Activated gamma-delta T cell (primary cell): ENCODE data around the gene GMCL2.
"Not testable (repeated sequence)": the region's sequence is repeated elsewhere in the genome, so short reads cannot be mapped to it uniquely, and the experiment has no call there.

Source experiments
- DNase-seq: peaks from one replicate; lab custom pipeline; 2025; lab: John Stamatoyannopoulos, UW

The GMCL2 gene

GRCh38 chr5:178206166-178207101, 19.3 kb upstream of the GMCL2 start:
- no peak for DNase-seq

DNA sequence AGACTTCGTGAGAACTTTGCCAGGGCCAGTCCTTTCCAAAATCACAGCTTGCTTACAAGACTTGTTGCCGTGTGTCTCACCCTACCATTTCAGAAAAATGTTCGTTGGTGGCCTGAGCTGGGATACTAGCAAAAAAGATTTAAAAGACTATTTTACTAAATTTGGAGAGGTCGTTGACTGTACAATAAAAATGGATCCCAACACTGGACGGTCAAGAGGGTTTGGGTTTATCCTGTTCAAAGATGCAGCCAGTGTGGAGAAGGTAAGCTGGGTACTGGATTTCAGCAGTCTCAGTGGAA, 18.5 kb upstream of the GMCL2 start:
- DNase-seq: no peak

GRCh38 chr5:178204935-178205748, 18.0 kb upstream of the GMCL2 start:
- peak; percentile 48 for DNase-seq

DNA sequence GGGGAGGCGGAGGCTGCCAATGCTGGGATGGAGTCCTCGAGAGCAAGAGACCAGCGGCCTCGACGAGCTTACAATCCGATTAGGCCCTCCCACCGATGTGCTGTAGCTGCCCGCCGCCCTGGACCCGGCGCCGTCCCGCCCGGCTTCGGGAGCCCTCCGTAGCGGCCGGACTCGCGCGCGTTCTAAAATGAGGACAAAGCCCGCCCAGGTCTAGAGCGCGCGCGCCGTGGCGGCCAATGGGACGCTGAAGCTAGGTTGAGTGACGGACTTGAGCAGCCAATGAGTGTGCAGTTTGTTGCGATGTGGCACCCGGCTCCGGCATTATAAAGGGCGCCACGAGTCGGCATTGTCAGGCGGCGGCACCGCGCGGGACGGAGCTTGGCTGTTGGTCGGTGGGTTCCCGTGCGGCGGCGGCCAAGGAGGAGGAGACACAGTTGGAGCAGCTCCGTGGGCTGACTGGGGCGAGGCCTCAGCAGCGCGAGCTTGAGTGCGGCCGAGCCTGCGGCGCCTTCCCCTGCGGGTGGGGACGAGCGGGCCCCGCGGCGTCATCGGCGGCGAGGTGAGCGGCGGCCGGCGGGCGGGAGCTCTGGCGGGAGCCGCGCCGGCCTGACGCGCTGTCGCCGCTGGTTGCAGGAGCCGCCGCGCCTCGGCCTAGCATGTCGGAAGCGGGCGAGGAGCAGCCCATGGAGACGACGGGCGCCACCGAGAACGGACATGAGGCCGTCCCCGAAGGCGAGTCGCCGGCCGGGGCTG, 17.2 kb upstream of the GMCL2 start, which contains the start of gene HNRNPAB:
TSS of gene HNRNPAB (plus strand) at position 352 of the 753 bp plus-strand sequence. CDS start at position 657, 305 bp downstream.
- DNase-seq: peak; percentile 89

DNA sequence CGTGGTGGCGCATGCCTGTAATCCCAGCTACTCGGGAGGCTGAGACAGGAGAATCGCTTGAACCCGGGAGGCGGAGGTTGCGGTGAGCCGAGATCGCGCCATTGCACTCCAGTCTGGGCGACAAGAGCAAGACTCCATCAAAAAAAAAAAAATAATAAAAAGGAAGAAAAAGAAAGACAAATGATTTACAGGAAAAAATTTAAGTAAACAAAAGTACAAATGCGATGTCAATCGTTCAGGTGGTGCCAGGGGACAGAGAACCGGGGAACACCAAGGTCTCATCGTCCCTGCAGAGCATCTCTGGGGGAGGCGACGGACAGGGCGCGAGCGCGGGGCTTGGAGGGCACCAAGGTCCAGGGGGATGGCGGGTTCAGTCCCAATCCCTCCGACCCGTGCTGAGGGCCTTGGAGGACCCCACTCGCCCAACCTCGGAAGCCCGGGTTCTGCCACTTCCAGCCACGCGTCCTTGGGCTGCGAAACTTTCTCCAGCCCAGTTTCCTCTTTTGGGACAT, 16.6 kb upstream of the GMCL2 start:
- no peak for DNase-seq

- DNase-seq: no peak
Observed at GRCh38 chr5:178202541-178202940, 15.4 kb upstream of the GMCL2 start.

GRCh38 chr5:178201927-178202235, 14.7 kb upstream of the GMCL2 start:
- DNase-seq: no peak

- no peak for DNase-seq
Observed at GRCh38 chr5:178201221-178201926, 14.2 kb upstream of the GMCL2 start.

GRCh38 chr5:178199581-178200434, 12.6 kb upstream of the GMCL2 start:
- no peak for DNase-seq

DNA sequence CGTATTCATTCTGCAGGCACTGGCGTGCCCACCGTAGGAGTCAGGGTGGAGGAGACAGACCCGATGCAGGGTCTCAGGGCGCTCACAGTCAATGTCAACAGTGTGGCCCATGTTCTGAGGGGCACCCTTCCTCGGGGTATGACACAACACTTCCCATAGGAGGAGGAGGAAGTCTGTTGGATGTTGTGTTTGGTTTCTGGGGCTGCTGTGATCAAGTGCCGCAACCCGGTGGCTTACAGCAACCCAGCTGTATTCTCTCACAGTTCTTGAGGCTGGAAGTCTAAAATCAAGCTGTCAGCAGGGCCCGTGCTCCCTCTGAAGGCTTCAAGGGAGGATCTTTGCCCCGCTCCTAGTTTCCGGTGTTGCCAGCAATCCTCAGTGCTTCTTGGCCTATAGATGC, 11.5 kb upstream of the GMCL2 start:
- no peak for DNase-seq

DNA sequence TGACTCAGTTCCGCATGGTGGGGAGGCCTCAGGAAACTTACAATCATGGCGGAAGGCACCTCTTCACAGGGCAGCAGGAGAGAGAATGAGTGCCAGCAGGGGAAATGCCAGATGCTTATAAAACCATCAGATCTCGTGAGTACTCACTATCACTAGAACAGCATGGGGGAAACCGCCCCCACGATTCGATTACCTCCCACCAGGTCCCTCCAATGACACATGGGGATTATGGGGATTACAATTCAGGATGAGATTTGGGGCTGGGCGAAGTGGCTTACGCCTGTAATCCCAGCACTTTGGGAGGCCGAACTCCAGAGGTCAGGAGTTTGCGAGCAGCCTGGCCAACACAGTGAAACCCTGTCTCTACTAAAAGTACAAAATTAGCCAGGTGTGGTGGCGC, 11.0 kb upstream of the GMCL2 start:
- DNase-seq: not testable (repeated sequence)

DNA sequence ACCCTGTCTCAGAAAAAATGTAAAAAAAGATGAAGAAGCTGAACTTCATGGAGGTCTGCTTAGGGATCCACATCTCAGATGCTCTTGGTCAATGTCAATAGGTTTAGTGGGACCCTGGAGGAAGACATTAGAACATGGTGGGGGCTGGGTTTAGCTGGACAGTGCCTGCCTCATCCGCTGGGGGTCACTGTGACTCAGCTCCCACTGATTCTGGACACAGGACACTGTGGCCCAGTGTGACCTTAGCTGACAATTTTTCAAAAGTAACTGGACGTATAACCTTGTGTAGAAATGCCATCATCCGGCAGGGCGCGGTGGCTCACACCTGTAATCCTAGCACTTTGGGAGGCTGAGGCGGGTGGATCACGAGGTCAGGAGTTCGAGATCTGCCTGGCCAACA, 9.8 kb upstream of the GMCL2 start:
- no peak for DNase-seq

GRCh38 chr5:178196281-178196812, 9.2 kb upstream of the GMCL2 start:
- no peak for DNase-seq

DNA sequence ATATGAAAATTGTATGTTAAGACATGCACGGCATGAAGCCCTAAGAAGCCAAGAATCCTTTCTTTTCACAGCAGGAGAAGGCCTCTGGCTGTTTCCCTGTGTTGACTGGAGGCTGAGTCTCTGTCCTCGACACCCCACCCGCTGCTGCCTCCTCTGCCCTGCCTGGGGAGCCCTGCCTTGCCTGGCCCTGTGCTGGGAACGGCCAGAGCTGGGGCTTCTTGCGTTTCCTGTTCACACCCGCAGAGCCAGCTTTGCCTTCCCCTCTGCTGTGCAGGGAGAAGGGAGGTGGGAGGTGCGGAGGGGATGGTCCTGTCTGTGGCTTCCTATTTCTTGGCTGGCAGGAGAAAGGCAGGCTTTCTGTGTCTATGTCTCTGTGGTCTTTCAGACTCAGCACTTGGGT, 6.9 kb upstream of the GMCL2 start:
- DNase-seq: no peak

DNA sequence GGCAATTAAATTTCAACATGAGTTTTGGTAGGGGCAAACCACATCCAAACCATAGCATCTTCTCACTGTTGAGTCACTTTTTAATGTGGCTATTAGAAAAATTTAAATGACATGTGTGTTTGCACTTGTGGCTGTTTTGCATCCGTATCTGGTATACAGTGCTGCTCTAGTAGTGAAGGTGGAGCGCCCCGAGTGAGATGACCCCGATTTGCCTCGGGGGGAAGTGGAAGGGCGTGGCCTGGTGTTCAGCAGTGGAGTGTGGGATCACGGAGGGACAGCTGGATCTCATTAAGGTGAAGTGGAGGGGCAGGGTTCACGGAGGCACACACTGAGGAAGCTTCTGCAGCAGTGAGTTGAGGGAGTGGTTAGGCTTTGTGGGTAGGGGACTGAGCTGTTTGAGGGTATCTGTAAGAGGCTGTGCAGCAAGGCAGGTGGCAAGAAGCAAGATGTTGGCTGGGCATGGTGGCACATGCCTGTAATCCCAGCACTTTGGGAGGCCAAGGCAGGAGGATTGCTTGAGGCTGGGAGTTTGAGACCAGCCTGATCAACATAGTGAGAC, 6.2 kb upstream of the GMCL2 start:
- no peak for DNase-seq

DNA sequence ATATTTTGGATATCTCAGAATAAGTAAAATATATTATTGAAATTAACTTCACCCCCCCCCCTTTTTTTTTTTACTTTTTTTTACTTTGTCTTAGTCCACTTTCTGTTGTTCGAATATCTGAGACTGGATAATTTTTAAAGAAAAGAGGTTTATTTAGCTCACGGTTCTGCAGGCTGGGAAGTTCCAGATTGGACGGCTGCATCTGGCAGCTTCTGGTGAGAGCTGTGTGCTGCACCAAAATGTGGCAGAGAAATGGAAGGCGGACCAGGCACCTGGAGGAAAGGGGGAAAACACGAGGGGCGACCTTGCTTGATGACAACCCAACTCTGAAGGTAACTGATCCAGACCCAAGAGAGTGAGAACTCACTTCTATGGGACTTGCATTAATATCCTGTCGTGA, 5.6 kb upstream of the GMCL2 start:
- no peak for DNase-seq

DNA sequence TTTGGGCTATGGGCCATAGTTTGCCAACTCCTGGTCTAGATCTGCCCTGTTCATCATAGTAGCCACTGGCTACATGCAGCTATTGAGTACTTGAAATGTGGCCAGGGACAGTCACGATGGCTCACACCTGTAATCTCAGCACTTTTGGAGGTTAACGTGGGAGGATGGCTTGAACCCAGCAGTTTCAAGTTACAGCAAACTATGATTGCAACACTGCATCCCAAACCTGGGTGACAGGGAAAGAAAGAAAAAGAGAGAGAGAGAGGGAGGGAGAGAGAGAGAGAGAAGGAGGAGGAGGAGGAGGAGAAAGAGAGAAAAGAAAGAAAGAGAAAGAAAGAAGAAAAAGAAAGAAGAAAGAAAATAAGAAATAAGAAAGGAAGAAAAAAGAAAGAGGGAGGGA, 5.1 kb upstream of the GMCL2 start:
- no peak for DNase-seq

- no peak for DNase-seq
Observed at GRCh38 chr5:178191661-178192060, 4.5 kb upstream of the GMCL2 start.

DNA sequence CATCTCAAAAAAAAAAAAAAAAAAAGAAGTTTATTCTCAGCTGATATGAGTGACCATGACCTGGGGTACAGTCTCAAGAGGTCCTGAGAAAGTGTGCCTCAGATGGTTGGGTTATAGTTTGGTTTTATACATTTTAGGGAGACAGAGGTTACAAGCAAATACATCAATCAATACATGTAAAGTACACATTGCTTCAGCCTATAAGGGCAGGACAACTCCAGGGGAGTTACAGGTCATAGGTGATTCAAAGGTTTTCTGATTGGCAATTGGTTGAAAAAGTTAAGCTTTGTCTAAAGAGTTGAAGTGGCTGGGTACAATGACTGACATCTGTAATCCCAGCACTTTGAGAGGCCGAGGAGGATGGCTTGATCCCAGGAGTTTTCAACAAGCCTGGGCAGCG, 2.3 kb upstream of the GMCL2 start:
- DNase-seq: no peak

GRCh38 chr5:178186427-178186826, 744 bp downstream of the GMCL2 start:
- DNase-seq: no peak
